SK-N-SH (cell line): ENCODE results near the gene TM2D3. TPM values are rescaled to one million over a fixed set of nuclear protein-coding genes. Genes with fewer than 3 reads are reported as not detected.
A peak's percentile ranks its signal among the peaks of the same experiment; 100 is the strongest.

Experiments used
- CTCF ChIA-PET: fragments of 300-600, 350-600 bp; formaldehyde crosslinking; extraction: SDS; loops from one replicate; lab custom pipeline; 2021; lab: Yijun Ruan, JAX
- POLR2A ChIA-PET: fragments of 350-600 bp; sonication (Branson Sonifier 250); formaldehyde crosslinking; extraction: SDS; loops from one replicate; lab custom pipeline; 2020; ENCODE audit warnings: antibody characterized with exemption, inconsistent platforms; lab: Yijun Ruan, JAX
- DNase-seq: peaks from one replicate; pipeline ENCODE4 v3.0.0; 2012
- H2AFZ ChIP-seq: fragments of 200-600 bp; sonication (generic); 2 replicates; pipeline ENCODE4 v1.8.1; 2016; ENCODE audit warnings: antibody characterized with exemption, mild to moderate bottlenecking, low read depth
- H3F3A ChIP-seq: fragments of 200-600 bp; sonication (generic); replicated peaks from 2 replicates; pipeline ENCODE3; 2016; ENCODE audit warnings: antibody characterized with exemption, mild to moderate bottlenecking; ENCODE audit not compliant: insufficient read depth
- H3K27ac ChIP-seq, 2 experiments: fragments of 200-500 bp in 1 of 2; fragments of 200-600 bp in 1 of 2; sonication (Bioruptor generic) in 1 of 2; sonication (generic), shearing (Covaris generic) in 1 of 2; 2 replicates each; pipeline versions ENCODE4 v1.5.1 to v1.6.1; 2014 to 2016; ENCODE audit warnings: low read depth in 2 of 2, inconsistent platforms in 1 of 2, low read length in 1 of 2, mild to moderate bottlenecking in 1 of 2, mixed read lengths in 1 of 2
- H3K27me3 ChIP-seq: fragments of 200-600 bp; sonication (generic), shearing (Covaris generic); 2 replicates; pipeline ENCODE4 v1.6.1; 2016; ENCODE audit warnings: mixed run types; ENCODE audit not compliant: insufficient read depth
- H3K36me3 ChIP-seq, 2 experiments: fragments of 200-500 bp in 1 of 2; fragments of 200-600 bp in 1 of 2; sonication (Bioruptor generic) in 1 of 2; sonication (generic) in 1 of 2; replicated peaks in 1 of 2; 2 replicates each; pipeline versions ENCODE3 to v1.5.1; 2014 to 2016; ENCODE audit warnings: low read length in 1 of 2, mild to moderate bottlenecking in 1 of 2; ENCODE audit not compliant: insufficient read depth in 2 of 2, control insufficient read depth in 1 of 2
- H3K4me1 ChIP-seq, 2 experiments: fragments of 200-500 bp in 1 of 2; fragments of 200-600 bp in 1 of 2; sonication (Bioruptor generic) in 1 of 2; sonication (generic), shearing (Covaris generic) in 1 of 2; 2 replicates each; pipeline versions ENCODE4 v1.5.1 to v1.6.1; 2014 to 2016; ENCODE audit warnings: low read depth in 1 of 2, low read length in 1 of 2, mixed run types in 1 of 2; ENCODE audit not compliant: insufficient read depth in 2 of 2, control insufficient read depth in 1 of 2
- H3K4me2 ChIP-seq: fragments of 200-600 bp; sonication (generic), shearing (Covaris generic); 2 replicates; pipeline ENCODE4 v1.6.1; 2017; ENCODE audit warnings: mixed run types
- H3K4me3 ChIP-seq, 2 experiments: fragments of 200-500 bp in 1 of 2; fragments of 200-600 bp in 1 of 2; sonication (Bioruptor generic) in 1 of 2; sonication (generic), shearing (Covaris generic) in 1 of 2; 2 replicates each; pipeline versions ENCODE4 v1.5.1 to v1.8.1; 2014 to 2016; ENCODE audit warnings: low read depth in 2 of 2, inconsistent platforms in 1 of 2, low read length in 1 of 2, mild to moderate bottlenecking in 1 of 2, mixed read lengths in 1 of 2, moderate library complexity in 1 of 2
- H3K79me2 ChIP-seq: fragments of 200-600 bp; sonication (generic); 2 replicates; pipeline ENCODE4 v1.8.1; 2017; ENCODE audit warnings: mild to moderate bottlenecking; ENCODE audit not compliant: insufficient read depth
- H3K9ac ChIP-seq: fragments of 200-600 bp; sonication (generic); 2 replicates; pipeline ENCODE4 v1.6.1; 2017; ENCODE audit warnings: mixed run types
- H3K9me2 ChIP-seq: fragments of 200-600 bp; sonication (generic); 2 replicates; pipeline ENCODE4 v1.6.1; 2017; ENCODE audit warnings: mixed run types
- H3K9me3 ChIP-seq: fragments of 200-600 bp; sonication (generic); 2 replicates; pipeline ENCODE4 v1.6.1; 2017; ENCODE audit warnings: mixed run types, mild to moderate bottlenecking, moderate library complexity
- H4K20me1 ChIP-seq: fragments of 200-600 bp; sonication (generic); 2 replicates; pipeline ENCODE4 v1.6.1; 2017; ENCODE audit warnings: mild to moderate bottlenecking, mixed run types; ENCODE audit not compliant: insufficient read depth
- ELF1 ChIP-seq: IDR thresholded peaks from 2 replicates; pipeline ENCODE4 v1.4.0; 2012
- EP300 ChIP-seq, 2 experiments: IDR thresholded peaks; 2 replicates each; pipeline versions ENCODE4 v1.4.0 to v1.6.1; 2012; ENCODE audit warnings: borderline replicate concordance in 1 of 2, low read depth in 1 of 2, low read length in 1 of 2
- EZH2phosphoT487 ChIP-seq: fragments of 200-600 bp; sonication (generic); IDR thresholded peaks from 2 replicates; pipeline ENCODE4 v1.6.1; 2017; ENCODE audit warnings: low read depth, mixed run types, mild to moderate bottlenecking, antibody characterized with exemption, moderate library complexity, borderline replicate concordance
- FOSL2 ChIP-seq: IDR thresholded peaks from 2 replicates; pipeline ENCODE4 v1.4.0; 2012; ENCODE audit warnings: low read depth, mild to moderate bottlenecking, moderate library complexity, borderline replicate concordance
- GABPA ChIP-seq: IDR thresholded peaks from 2 replicates; pipeline ENCODE4 v1.4.0; 2012; ENCODE audit warnings: low read depth, mild to moderate bottlenecking
- GATA2 ChIP-seq: sonication (generic); formaldehyde crosslinking; IDR thresholded peaks from 2 replicates; pipeline ENCODE4 v1.5.0; 2020; ENCODE audit warnings: mild to moderate bottlenecking, missing genetic modification reagents
- IRF3 ChIP-seq: fragments of 150-350 bp; IDR thresholded peaks from 2 replicates; pipeline ENCODE4 v1.6.1; 2016; ENCODE audit warnings: mild to moderate bottlenecking, low read depth, low read length
- JUND ChIP-seq: IDR thresholded peaks from 2 replicates; pipeline ENCODE4 v1.4.0; 2012
- MEF2A ChIP-seq: IDR thresholded peaks from 2 replicates; pipeline ENCODE4 v1.4.0; 2012; ENCODE audit warnings: low read depth, borderline replicate concordance
- MXI1 ChIP-seq: IDR thresholded peaks from 2 replicates; pipeline ENCODE4 v1.6.1; 2012; ENCODE audit warnings: mild to moderate bottlenecking, low read depth, low read length, improper control_type of control experiment
- NRF1 ChIP-seq: IDR thresholded peaks from 2 replicates; pipeline ENCODE4 v1.6.1; 2012; ENCODE audit warnings: low read depth, mild to moderate bottlenecking, low read length
- RAD21 ChIP-seq: IDR thresholded peaks from 2 replicates; pipeline ENCODE4 v1.6.1; 2012; ENCODE audit warnings: mild to moderate bottlenecking, low read length
- REST ChIP-seq: IDR thresholded peaks from 2 replicates; pipeline ENCODE4 v1.6.1; 2012; ENCODE audit warnings: mild to moderate bottlenecking, low read depth, low read length, moderate library complexity
- SIN3A ChIP-seq: IDR thresholded peaks from 2 replicates; pipeline ENCODE4 v1.6.1; 2012; ENCODE audit warnings: low read depth, mild to moderate bottlenecking, low read length, moderate library complexity, borderline replicate concordance
- SMC3 ChIP-seq: IDR thresholded peaks from 2 replicates; pipeline ENCODE4 v1.6.1; 2012; ENCODE audit warnings: low read depth, low read length, improper control_type of control experiment
- TCF12 ChIP-seq: IDR thresholded peaks from 2 replicates; pipeline ENCODE4 v1.4.0; 2012
- TEAD4 ChIP-seq: IDR thresholded peaks from 2 replicates; pipeline ENCODE4 v1.4.0; 2012; ENCODE audit warnings: mild to moderate bottlenecking, borderline replicate concordance; ENCODE audit not compliant: insufficient read depth
- YY1 ChIP-seq: IDR thresholded peaks from 2 replicates; pipeline ENCODE4 v1.4.0; 2012; ENCODE audit warnings: low read depth, mild to moderate bottlenecking
- ZBTB33 ChIP-seq: IDR thresholded peaks from 2 replicates; pipeline ENCODE4 v1.4.0; 2012; ENCODE audit warnings: low read depth, borderline replicate concordance
- WGBS: methylation state at CpG from one replicate; pipeline ENCODE4 v1.1.6; 2017; ENCODE audit warnings: low lambda C conversion rate; 5-methylcytosine and 5-hydroxymethylcytosine counted together
- polyA plus RNA-seq, 3 experiments: library from polyadenylated mRNA; depleted of rRNA; stranded (reverse); fragments of >200 nt; gene quantifications; 2 replicates each; pipeline ENCODE4 v1.2.3, GENCODE V29; 2012

Gene TM2D3
- polyA plus RNA-seq, 1 of the 3 experiments (the other 2 are of a cell fraction): 73.3 TPM

- peak; percentile 37 for DNase-seq
- Histone ChIP-seq H3K9me2 (no peaks in the 10 kb centered on the region), H3F3A (no peaks in the 10 kb centered on the region), H3K4me2 (no peak overlapping the region), H3K4me3 (no peak overlapping the region), H3K79me2 (no peaks in the 10 kb centered on the region), H3K27me3 (no peaks in the 10 kb centered on the region), H3K9ac (no peak overlapping the region), H3K27ac (no peak overlapping the region; a peak in 1 of 4 replicates), H2AFZ (no peak overlapping the region), H3K36me3 (no peaks in the 10 kb centered on the region), H4K20me1 (no peaks in the 10 kb centered on the region), H3K4me1 (peaks cover 0 to 62% of the 10 kb centered on the region in 2 experiments; a peak in 2 of 4 replicates), H3K9me3 (no peaks in the 10 kb centered on the region)
- 65% methylated on average over 8 of the region's 10 CpGs for WGBS
- CTCF ChIA-PET: interaction anchor here (0.7 to 6.1 kb wide), 3 partner anchors 15 to 121 kb away, joined by 3 to 30 read pairs (median 4); no protein-coding TSS in a partner anchor
- POLR2A ChIA-PET: no interaction called here
- TF ChIP-seq GATA2 (CRISPR knock-in tag) (no peak), YY1 (no peak), SMC3 (no peak), MEF2A (no peak), SIN3A (no peak)
Observed at GRCh38 chr15:101611580-101612299, 40.4 kb downstream of the TM2D3 start.

GRCh38 chr15:101611007-101611406 lies 41.2 kb downstream of the TM2D3 start:
- whole genome bisulfite sequencing: 71% methylated on average over 15 of the region's 15 CpGs
- Histone ChIP-seq H3K36me3 (no peaks in the 10 kb centered on the region), H3K27ac (no peak overlapping the region), H3K9me2 (no peaks in the 10 kb centered on the region), H3F3A (no peaks in the 10 kb centered on the region), H3K4me2 (no peak overlapping the region)
- no peak for TF ChIP-seq SIN3A
- no peak for TF ChIP-seq EP300 (IDR thresholded peaks at IDR 0.05; ENCODE audit: borderline replicate concordance in 1 of 2, low read depth in 1 of 2, low read length in 1 of 2)
- no peak for TF ChIP-seq NRF1
- TF ChIP-seq REST: no peak
- TF ChIP-seq TCF12: no peak
- TF ChIP-seq TEAD4: no peak
- TF ChIP-seq MEF2A: no peak
- TF ChIP-seq IRF3: no peak
- no peak for TF ChIP-seq SMC3
- no peak for TF ChIP-seq ZBTB33
- TF ChIP-seq MXI1: no peak
- no peak for TF ChIP-seq FOSL2
- no peak for TF ChIP-seq EZH2phosphoT487
- TF ChIP-seq RAD21: no peak
- no peak for TF ChIP-seq ELF1
- no peak for TF ChIP-seq JUND
- no peak for TF ChIP-seq GABPA
- TF ChIP-seq, all 33 proteins: peak for 0
- peaks cover 0 to 57% of the 10 kb centered on the region in 2 experiments; a peak in 2 of 4 replicates for H3K4me1 ChIP-seq
- H3K4me3 ChIP-seq: no peak overlapping the region
- no peak overlapping the region for H2AFZ ChIP-seq
- no peaks in the 10 kb centered on the region for H4K20me1 ChIP-seq
- H3K9ac ChIP-seq: no peak overlapping the region
- POLR2A ChIA-PET: no interaction called here
- CTCF ChIA-PET: interaction anchor here (6.1 kb wide), 1 partner anchor 31 kb away, joined by 30 read pairs; no protein-coding TSS in a partner anchor
- H3K27me3 ChIP-seq: no peaks in the 10 kb centered on the region
- DNase-seq: no peak
- H3K9me3 ChIP-seq: no peaks in the 10 kb centered on the region
- H3K79me2 ChIP-seq: no peaks in the 10 kb centered on the region
